ENCODE data around the gene OPTC.
"Not testable (repeated sequence)": the region's sequence is repeated elsewhere in the genome, so short reads cannot be mapped to it uniquely, and the experiment has no call there.

Gene OPTC, protein sequence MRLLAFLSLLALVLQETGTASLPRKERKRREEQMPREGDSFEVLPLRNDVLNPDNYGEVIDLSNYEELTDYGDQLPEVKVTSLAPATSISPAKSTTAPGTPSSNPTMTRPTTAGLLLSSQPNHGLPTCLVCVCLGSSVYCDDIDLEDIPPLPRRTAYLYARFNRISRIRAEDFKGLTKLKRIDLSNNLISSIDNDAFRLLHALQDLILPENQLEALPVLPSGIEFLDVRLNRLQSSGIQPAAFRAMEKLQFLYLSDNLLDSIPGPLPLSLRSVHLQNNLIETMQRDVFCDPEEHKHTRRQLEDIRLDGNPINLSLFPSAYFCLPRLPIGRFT

DNA sequence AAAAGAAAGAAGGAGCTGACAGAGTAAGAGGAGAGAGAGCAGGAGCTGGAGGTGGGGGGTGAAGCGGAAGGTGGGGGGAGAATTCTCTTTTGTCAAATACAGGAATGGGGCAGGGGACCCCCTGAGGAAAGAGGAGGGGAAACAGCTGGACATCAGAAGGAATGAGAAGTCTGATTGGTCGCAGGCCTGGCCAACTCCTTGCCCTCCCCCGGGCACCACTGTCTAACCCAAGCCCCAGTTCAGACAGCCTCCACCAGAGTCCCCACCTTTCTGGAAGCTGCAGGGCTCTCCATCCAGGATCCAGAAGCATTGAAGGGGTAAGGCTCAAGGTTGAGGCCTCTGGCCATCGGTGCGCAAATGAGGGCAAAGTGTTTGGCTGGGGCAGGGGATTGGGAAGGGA, at the start of gene OPTC:
TSS of gene OPTC (plus strand) at position 253 of the 400 bp plus-strand sequence. CDS start 1,853 bp downstream, outside the sequence.
- no peak for DNase-seq (ENCODE audit: low read depth in 2 of 2)

DNA sequence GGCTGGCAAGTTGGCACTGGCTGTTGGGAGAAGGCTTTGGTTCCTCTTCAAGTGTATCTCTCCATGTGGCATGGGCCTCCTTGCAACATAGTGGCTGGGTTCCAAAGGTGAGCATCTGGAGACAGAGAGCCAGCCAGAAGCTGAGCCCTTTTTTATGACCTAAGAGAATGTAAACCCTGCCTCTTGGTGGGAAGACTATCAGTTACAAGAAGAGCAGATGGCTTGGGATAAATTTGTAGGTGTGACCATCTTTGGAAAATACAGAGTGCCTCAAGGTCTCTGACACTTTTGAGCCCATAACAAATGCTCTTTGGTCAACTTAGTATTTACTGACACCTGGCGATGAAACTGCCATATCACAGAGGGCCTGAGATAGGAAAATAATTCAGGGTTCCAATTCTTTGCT, 49.8 kb upstream of the OPTC start:
- DNase-seq (ENCODE audit: low read depth in 2 of 2): no peak

- no peak for DNase-seq (ENCODE audit: low read depth in 2 of 2)
Measured at GRCh38 chr1:203447151-203447550, 46.8 kb upstream of the OPTC start.

DNA sequence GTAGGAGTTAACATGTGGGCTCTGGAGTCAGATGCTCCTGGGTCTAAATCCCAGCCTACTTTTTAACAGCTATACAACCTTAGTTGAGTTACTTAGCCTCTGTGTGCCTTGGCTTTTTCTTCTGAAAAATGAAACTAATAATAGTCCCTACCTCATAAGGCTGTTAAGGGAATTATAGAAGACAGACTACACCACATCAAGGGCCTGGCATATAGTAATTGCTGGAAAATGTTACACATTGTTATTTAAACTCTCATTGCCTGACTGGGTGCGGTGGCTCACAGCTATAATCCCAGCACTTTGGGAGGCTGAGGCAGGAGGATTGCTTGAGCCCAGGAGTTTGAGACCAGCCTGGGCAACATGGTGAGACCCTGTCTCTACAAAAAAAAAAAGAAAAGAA, 46.4 kb upstream of the OPTC start:
- DNase-seq (ENCODE audit: low read depth in 2 of 2): not testable (repeated sequence)

DNA sequence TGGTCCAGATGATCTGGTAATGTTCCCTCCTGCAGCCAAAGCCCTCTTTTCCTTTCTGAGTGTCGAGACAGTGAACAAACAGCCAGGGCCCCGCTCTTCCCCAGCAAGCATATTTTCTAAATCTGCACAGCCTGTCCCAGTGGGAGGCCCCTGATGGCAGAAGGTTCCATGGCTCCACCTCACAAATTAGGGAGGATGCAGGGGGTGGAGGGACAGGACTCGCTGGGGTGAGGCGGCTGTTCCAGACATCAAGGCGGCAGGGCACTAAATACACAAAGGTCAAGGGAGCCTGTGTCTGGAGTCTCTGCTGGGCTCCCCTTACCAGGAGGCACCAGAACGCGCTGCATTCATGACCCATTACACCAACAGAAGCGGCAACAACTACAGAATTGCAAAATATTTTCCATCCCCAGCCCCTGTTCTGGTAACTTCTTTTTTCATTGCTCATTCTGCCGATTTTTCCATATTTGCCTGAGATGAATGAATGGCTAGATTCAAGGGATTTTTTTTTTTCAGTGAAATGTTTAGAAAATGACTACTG, 45.4 kb upstream of the OPTC start:
- no peak for DNase-seq (ENCODE audit: low read depth in 2 of 2)

GRCh38 chr1:203450001-203450400, 44.0 kb upstream of the OPTC start:
- no peak for DNase-seq (ENCODE audit: low read depth in 2 of 2)

GRCh38 chr1:203450479-203451149, 43.3 kb upstream of the OPTC start:
- DNase-seq (ENCODE audit: low read depth in 2 of 2): no peak

GRCh38 chr1:203451836-203452784, 41.8 kb upstream of the OPTC start:
- DNase-seq (ENCODE audit: low read depth in 2 of 2): no peak

DNA sequence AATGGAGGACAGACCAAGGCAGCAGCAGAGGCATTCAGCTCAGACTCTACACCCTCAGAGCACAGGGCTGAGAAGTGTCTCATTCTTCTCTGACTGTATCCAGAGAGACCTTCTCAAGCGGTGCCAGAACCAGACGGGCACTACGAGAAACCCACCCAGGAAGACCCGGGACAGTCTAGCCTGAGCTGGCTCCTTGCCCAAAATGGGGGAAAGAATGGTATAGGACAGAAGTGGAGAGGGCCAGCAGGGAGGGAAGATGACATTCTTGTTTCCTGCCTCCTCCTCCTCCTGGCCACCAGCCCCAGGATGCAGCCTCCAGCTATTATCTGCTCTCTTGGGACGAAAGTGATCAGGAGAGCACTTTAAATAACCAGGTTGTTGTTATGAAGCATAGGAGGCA, 40.9 kb upstream of the OPTC start:
- DNase-seq (ENCODE audit: low read depth in 2 of 2): no peak

DNA sequence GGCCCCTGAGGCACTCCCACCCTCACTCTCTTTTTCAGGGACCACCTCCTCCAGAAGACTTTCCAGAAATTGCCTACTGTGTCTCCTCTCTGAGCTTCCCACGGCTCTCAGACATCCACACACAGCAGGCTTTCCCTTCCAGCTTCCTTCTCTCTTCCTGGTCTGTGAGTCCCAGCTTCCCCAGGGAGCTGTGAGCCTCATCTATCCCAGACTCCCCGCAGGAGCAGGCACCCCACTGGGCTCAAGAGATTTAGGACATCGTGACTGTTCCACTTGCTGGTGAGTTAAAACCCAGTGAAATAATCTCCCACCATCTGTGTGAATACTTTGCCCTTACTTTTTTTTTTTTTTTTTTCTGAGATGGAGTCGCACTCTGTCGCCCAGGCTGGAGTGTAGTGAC, 40.3 kb upstream of the OPTC start:
- DNase-seq (ENCODE audit: low read depth in 2 of 2): no peak

DNA sequence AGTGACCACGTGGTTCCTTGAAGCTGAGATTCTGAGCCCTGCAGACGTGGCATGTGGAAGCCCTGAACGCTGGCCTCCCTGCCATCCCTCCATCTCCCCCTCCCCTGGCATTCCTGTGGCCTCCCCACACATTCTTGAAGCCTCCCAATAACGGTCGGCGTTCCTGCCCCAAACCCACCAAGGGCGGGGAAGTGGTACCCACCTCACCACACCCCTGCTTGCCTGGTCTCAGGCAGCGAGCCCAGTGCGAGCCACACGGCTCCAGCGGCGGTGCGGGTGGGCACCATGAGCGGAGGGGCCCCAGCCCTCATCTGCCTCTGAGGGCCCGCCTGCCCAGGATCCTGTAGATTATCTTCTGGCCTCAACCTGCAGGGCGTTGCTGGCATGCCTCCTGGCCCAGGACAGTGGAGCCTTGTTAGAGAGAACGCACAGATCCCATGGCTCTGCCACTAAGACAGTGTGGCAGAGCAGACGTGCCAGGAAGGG, 38.9 kb upstream of the OPTC start:
- no peak for DNase-seq (ENCODE audit: low read depth in 2 of 2)

DNA sequence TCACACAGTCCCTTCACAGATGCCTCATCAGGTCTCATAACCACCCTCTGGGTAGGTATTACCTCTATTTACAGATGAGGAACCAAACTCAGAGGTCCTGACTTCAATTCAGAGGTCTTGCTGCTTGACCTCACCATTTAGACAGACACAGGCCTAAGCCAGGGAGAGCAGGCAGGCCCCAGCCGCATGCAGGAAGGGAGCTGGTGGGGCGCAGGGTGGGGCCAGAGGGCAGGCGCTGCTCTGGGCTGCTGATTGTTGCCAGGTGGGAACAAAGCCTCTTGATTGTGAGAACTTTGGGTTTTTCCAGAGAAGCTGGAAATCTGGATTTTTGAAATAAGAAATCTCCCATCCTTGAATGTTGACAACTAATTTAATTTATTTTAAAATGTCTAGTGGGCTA, 38.2 kb upstream of the OPTC start:
- DNase-seq (ENCODE audit: low read depth in 2 of 2): no peak

DNA sequence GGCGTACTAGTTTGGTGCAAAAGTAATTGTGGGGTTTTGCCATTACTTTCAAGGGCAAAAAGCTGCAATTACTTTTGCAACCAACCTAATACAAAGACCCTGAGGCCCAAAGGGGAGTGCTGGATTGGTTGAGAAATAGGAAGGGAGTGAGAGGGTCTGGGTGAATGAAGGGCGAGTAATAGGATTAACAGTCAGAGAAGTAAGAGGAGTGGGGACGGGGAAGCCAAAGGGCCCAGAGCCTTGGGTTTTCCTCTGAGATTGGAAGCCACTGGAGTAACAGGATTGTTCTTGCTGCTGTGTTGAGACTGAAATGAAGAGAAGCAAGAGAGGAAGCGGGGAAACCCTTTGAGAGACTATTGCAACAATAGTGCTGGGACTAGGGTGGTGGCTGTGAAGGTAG, 37.4 kb upstream of the OPTC start:
- DNase-seq (ENCODE audit: low read depth in 2 of 2): no peak

GRCh38 chr1:203458078-203458477, 35.9 kb upstream of the OPTC start:
- no peak for DNase-seq (ENCODE audit: low read depth in 2 of 2)

DNA sequence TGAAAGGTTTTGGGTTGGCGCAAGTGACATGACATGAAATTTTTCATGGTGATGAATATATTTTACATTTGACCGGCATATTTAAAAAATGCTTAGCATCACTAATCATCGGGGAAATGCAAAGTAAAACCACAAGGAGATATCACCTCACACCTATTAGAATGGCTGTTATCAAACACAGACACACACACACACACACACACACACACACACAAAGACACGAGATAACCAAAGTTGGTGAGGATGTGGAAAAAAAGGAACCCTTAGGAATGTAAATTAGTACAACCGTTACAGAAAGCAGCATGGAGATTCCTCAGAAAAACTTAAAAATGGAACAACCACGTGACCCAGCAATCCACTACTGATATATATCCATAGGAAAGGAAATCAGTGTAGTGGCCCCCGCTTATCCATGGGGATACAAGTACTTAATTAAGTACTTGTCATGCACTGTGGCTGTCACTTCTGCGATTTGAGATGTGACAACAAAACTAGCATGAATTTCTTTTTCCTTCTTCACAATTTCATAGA, 34.2 kb upstream of the OPTC start:
- DNase-seq (ENCODE audit: low read depth in 2 of 2): no peak

DNA sequence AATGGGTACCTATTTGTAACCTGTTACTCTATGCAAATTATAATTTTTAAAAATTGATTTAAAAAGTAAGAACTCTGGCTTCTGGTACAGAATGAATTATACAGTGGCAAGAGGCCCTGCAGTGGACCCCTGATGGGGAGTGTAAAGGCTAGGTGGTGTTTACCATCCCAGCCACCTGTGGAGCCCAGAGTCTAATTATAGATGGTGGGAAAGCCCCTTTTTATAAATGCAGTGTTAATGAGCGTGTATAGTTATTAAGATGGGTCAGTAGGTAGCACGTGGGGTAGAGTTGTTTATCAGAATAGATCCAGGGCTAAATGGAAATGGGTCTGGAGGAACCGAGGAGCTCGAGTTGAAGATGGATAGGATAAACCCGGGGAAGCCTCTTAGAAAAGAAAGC, 32.2 kb upstream of the OPTC start:
- no peak for DNase-seq (ENCODE audit: low read depth in 2 of 2)

- no peak for DNase-seq (ENCODE audit: low read depth in 2 of 2)
Measured at GRCh38 chr1:203462143-203462542, 31.8 kb upstream of the OPTC start.

DNA sequence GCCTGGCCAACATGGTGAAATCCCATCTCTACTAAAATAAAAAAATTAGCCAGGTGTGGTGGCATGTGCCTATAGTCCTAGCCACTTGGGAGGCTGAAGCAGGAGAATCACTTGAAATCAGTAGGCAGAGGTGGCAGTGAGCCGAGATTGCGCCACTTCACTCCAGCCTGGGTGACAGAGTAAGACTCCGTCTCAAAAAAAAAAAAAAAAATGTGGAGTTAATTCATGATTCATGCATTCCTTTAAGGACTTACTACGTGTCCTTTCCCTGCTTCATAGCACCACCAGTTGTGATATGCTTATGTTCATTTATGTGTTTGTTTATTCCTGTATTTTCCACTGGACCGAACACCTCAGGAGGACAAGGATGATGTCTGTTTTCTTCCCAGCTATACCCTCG, 31.1 kb upstream of the OPTC start:
- DNase-seq (ENCODE audit: low read depth in 2 of 2): no peak

- no peak for DNase-seq (ENCODE audit: low read depth in 2 of 2)
Measured at GRCh38 chr1:203463469-203464062, 30.4 kb upstream of the OPTC start.

DNA sequence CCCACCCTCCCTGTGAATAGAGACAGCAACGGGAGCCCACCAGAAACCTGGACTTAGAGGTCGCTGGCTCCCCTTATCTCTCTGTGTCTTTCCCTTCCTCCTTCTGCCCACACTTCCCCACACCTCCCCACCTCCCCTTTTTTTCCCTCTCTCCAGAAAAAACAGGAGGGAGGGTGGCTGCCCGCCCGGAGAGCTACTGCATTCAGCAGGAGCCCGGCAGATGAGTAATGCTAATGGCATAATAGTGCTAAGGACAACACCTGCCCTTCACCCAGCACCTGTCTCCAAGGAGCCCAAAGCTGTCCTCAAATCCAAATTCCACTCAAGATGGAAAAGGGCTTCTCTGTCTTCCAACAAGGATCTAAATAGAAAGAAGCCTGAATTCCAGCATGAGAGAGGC, 29.7 kb upstream of the OPTC start:
- no peak for DNase-seq (ENCODE audit: low read depth in 2 of 2)

DNA sequence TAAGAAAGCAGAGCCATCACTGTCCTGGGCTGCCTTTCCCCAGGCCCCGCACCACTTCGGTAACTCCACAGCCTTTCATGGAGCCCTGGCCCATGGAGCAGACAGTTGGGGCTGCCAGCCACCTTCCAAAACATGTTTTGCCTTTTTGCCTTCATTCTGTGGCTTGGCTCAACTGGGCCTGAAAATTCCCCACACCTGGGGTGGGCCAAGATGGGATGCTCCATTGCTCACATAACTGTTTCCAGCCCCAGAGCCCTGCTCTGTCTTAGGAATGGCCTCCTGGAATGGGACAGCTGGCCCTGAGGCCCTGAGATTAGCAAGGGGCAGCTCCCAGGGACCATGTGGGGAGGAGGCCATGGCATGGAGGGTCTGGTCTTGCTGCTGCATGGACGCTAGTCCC, 29.2 kb upstream of the OPTC start:
- no peak for DNase-seq (ENCODE audit: low read depth in 2 of 2)
